ENCODE measurements around the gene N4BP3.

The N4BP3 gene

DNA sequence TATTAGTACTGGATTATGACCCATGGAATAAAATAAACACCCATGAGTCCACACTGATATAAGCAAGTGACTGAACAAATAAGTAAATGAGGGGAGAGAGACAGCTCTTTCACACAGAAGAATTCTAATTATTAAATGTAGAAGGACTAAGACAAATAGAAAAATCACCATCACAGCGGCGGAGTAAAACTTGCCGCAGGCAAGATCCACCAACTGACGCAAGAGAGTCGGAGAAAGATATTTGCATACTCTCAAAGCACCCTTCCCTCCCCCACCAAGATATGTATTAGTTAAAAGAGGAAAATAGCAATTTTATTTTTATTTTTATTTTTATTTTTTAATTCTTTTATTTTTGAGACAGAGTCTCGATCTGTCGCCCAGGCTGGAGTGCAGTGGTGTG, 14.6 kb upstream of the N4BP3 start:
- DNase-seq (ENCODE audit: low read depth in 2 of 2): no peak

DNA sequence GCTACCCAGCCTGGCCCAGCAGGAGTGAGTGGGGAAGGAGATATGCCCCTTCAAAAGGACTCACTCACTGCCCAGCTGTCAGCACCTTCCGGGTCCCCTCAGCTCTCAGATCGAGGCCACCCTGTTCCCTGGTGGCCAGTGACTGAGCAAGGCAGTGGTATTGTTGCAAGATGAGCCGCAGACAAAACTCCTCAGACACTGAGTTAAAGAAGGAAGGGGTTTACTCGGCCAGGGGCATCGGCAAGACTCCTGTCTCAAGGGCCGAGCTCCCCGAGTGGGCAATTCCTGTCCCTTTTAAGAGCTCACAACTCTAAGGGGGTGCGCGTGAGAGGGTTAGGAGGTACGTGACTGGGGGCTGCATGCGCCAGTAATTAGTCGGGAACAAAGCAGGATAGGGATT, 9.7 kb upstream of the N4BP3 start:
- DNase-seq (ENCODE audit: low read depth in 2 of 2): no peak

DNA sequence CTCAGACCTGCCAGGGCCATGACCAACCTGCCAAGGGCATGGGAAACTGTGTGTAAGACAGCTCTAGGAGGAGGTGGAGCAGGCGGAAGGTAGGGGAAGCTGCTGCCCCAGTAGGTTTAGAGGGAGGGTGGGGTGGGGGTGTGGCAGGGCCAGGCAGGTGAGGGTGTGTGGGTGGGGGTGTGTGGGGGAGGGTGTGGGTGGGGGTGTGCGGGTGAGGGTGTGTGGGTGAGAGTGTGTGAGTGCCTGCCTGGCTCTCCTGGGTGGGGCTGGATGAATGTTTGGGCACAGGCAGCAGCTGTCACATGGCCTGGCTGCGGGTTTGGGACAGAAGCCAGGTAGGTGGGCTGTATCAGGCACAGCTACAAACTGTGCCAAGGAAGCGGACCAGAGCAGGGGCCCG, 8.8 kb upstream of the N4BP3 start:
- DNase-seq (ENCODE audit: low read depth in 2 of 2): no peak

DNA sequence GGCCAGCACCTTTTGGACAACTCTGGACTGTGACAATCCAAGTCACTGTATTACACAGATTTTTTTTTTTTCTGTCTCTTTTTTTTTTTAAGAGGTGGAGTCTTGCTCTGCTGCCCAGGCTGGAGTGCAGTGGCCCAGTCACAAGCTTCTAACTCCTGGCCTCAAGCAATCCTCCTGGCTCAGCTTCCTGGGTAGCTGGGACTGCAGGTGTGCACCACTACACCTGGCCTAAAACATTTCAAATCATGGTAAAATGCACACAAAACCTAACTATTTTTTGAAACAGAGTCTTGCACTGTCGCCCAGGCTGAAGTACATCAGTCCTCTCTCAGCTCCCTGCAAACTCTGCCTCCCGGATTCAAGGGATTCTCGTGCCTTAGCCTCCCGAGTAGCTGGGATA, 7.2 kb upstream of the N4BP3 start:
- no peak for DNase-seq (ENCODE audit: low read depth in 2 of 2)

DNA sequence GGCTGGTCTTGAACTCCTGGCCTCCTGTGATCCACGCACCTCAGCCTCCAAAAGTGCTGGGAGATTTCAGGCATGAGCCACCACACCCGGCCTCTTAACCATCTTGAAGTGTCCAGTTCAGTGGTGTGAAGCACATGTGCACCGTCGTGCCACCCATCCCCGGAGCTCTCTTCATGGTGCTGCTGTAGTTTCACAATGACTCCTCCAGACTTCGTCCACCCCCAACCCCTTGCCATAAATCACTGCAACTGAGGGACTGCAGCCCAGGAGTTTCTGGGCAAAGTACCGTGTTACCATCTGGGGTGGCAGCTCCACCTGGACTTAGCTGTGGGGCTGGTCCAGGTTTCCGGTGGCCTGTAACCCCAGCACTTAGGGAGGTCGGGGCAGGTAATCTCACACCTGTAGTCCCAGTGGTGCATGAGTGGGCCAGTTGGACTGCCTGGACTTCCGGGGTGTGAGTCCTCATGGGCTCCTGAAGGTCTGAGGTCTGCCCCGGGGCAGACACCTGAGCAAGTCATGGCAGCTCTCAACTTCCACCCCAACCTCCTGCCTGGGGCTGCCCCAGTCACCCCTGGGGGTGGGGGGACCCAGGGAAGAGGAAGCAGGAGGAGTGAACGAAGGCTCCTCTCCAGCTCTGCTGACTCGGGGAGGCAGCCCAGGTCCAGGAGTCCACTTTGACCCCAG, 6.6 kb upstream of the N4BP3 start:
- no peak for DNase-seq (ENCODE audit: low read depth in 2 of 2)

DNA sequence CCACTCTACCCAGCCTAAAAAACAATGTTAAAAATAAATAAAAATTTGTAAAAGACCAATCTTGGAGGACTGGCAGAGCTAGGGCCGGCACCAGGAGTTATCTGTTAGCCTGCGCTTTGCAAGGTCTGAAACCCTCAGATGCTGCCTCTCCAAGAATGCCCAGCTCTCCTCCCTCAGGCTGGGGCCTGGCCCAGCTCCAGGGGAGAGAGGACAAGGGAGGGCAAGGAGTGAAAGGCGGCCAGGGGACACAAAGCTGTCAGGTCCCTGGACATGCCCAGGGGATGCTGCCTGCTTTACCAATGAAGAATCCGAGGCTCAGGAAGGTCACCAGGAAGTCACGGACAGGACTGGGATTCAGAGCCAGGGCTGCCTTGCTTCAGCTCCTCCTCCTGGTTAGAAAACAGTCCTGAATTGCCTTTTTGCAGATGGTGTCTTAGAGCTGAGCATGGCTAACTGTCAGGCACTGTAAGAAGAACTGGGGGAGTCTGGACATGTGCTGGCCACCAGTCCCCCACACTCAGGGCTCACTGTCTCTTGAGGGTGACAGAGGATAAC, 5.5 kb upstream of the N4BP3 start:
- no peak for DNase-seq (ENCODE audit: low read depth in 2 of 2)

DNA sequence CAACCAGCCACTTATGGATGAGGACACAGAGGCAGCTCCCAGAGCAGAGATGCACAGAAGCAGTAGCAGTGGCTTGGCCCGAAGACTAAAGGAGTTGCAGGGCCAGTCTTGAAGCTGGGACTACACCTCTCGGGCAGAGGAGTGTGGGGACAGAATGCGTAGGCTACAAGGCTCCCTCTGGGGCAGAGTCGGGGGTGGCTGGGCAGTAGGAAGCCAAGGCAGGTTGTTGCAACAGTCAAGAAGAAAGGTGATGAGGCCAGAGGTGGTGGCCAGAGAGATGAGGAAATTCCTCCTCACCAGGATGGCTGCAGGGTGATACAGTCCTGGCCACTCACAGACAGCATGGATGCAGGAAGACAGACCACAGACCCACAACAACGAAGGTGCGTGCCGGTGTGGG, 4.9 kb upstream of the N4BP3 start:
- DNase-seq (ENCODE audit: low read depth in 2 of 2): no peak

DNA sequence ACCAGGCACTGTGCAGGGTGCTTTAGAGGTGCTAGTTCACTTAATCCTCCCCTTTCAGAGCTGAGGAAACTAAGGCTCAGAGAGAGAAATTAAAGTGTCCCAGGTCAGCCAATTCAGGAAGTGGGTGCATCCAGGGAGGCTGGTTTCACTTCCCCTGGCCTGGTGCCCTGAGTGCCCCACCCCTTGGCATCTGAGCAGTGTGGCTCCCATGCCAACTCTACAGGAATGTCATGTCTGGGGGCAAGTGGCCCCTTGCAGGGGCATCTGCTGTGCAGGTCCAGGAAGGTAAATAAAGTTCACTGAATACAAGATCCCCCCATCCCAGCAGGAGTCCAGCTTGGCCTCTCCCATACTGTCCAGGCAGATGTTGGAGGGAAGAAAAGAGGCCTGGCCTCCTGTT, 4.4 kb upstream of the N4BP3 start:
- DNase-seq (ENCODE audit: low read depth in 2 of 2): no peak

DNA sequence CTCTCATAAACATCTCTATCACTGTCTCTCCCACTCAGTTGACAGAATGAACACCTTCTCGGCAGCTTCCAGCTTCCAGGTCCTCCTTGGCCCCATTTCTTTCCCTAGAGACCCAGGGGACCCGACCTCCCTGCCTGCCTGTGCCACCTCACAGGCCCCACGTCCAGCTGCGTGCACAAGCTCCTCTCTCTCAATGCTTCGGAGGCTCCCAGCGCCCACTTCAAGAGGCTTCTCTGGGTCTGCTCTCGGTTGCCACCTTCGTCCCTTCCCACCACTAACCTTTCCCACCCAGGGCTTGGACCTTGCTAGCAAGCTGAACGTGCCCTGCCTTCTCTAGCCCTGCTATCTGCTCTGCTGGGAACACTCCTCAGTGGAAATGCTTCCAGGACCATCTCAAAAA, 2.8 kb upstream of the N4BP3 start:
- no peak for DNase-seq (ENCODE audit: low read depth in 2 of 2)

DNA sequence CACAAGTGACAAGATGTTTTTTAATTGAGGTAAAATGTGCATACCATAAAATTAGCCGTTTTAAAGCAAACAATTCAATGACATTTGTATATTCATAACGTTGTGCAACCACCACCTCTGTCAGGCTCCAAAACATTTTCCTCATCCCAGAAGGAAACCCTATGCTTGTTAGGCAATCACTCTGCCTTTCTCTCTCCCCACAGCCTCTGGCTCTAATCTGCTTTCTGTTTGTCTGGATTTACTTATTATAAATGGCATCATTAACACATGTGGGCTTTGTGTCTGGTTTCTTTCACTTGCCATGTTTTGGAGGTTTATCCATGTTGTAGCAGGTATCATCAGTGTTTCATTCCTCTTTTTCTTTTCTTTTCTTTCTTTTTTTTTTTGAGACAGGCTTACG, 1.4 kb upstream of the N4BP3 start:
- DNase-seq (ENCODE audit: low read depth in 2 of 2): no peak

DNA sequence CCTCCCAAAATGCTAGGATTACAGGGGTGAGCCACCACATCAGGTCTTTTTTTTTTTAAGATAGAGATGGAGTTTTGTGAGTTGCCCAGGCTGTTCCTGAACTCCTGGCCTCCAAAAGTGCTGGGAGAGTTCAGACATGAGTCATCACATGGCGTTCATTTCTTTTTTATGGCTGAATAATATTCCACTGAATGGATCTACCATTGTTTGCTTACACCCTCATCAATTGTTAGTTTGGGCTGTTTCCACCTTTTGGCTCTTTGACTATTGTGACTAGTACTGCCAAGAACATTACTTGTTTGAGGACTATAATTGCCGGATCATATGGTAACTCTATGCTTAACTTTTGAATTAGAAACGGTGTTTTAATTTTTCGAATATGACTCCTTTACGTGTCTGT, 787 bp upstream of the N4BP3 start:
- DNase-seq (ENCODE audit: low read depth in 2 of 2): no peak

DNA sequence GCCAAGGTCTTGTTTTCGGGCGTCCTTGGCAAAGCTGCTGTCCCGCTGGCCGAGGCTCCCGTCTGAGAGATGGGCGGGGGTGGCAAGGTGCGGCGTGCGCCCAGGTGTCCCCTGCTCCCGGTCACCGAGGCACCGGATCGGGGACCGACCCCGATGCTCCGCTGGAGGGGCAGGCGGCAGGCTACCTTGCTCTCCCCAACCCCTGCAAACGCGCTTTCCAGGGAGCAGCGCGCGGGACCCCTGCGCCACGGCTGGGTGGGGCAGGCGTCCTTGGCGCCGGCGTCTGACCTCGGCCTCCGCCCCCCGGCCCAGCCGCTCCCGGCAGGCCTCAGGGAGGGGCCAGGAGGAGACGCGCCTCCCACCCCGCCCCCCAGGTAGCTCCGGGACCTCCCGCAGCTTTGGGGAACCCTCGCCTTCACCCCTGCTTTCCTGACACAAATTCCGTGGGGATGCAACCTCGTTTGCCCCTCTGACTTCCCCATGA, 551 bp downstream of the N4BP3 start:
- DNase-seq (ENCODE audit: low read depth in 2 of 2): no peak

DNA sequence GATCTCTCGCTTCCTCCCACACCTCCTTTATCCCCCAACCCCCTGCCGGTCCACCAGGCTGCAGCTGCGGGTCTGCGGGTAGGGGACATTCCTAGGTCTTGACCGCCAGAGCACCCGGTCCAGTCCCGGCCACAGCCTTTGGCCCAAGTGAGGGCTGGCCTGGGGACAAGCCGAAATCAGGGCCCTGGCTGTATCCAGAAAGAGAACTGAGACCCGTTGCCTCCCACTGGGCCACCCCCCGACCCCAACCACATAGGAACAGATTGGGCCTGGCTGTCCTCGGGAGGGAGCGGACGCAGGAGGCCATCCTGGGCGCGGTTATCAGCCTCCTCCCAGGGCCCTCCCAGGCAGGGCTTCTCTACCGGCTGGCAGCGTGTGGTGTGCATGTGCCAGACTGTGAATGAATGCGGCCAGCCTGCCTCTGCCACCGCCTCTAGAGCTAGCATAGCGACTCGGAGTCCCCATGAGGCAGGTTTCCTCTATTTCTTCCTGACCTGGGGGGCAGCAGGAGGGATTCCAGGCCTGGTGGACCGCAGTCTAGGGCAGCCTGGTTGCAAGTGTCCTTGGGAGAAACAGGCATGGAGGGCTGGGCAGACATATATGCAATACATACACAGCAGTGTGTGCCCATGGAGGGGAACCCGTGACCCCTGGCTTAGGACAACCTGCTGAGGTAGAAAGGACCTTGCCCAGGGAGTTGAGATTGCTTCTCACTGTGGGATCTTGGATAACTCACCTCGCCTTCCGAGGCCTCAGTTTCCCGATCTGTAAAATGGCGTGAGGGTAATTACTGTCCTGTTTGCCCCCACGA, 1.2 kb downstream of the N4BP3 start:
- no peak for DNase-seq (ENCODE audit: low read depth in 2 of 2)

DNA sequence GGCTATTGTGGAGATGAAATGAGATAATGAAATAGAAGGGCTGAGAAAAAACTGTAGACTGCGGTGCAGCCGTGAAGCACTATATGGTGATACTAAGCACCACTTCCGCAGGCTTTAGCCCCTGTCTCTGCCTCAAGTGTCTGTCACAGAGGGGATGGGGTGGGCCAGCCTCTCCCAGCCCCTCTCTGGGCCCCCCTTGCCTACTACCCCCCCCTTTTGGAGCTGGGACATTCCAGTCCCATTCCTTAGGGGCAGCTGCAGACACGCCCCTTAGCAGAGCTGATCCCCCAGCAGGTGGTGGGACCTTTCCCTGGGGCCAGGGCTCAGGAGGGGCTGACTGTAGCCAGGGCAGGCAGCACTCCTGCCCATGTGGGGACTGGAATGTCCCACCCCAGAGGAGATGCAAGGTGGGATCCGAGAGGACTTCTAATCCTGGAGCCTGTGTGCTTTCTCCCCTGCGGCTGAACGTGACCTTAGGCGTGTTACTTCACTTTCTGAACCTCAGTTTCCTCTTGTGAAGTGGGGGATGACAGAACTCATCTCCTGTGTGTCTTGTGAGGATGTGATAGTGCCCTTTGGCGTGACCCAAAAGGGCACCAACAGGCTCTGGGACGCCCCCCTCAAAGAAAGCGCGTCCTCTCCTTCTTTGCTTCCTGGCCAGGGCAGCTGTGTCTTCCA, 1.9 kb downstream of the N4BP3 start:
- no peak for DNase-seq (ENCODE audit: low read depth in 2 of 2)

DNA sequence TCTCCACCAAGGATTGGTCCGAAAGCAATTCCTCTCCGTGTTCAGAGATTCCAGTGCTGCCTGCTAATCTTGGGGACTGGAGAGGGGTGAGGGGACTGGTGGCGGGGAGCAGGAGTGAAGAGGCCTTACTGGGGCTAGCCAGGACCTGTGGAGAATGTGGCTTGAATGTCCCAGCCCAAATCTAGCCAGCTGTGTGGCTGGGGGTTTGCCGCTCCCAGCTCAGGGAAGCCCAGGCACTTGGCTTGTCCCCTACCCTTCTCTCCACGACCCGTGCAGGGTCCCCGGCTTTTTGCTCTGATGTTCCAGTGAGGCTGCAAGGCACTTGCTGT, 2.4 kb downstream of the N4BP3 start:
- DNase-seq (ENCODE audit: low read depth in 2 of 2): no peak

DNA sequence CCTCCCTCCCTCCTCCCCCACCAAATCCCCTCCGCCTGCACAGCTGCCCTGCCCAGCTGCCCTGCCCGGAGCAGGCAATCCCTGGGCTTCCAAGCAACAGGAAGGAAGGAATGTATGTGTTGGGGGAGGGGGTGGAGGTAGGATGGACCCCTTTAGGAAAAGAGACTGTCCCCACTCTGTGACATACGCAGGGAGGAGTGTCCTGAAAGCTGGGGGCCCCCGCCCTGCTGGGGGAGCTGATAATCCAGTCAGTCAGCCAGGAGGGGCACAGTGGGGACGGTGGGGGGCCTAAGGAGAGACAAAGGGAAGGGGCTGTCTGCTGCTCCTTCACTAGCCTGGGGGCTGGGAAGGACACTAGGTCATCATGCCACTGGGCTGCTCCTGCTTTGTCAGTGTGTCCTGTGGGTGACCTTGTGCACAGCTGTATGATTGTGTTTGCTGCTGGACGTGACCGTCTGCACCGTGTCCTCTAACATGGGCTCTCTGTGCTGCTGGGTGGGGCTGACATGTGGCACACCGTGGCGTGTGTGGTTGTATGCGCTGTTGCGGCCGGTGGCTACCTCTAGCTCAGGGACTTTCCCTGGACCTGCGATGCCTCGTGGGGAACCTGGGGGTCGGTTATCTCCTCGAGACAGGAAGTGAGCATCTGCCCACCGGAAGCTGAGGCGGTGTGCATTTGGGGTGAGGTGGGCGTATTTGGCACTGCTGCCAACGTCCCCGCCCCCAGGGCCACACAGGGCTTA, 3.0 kb downstream of the N4BP3 start:
- peak; percentile 66 to 72 for DNase-seq (ENCODE audit: low read depth in 2 of 2)

DNA sequence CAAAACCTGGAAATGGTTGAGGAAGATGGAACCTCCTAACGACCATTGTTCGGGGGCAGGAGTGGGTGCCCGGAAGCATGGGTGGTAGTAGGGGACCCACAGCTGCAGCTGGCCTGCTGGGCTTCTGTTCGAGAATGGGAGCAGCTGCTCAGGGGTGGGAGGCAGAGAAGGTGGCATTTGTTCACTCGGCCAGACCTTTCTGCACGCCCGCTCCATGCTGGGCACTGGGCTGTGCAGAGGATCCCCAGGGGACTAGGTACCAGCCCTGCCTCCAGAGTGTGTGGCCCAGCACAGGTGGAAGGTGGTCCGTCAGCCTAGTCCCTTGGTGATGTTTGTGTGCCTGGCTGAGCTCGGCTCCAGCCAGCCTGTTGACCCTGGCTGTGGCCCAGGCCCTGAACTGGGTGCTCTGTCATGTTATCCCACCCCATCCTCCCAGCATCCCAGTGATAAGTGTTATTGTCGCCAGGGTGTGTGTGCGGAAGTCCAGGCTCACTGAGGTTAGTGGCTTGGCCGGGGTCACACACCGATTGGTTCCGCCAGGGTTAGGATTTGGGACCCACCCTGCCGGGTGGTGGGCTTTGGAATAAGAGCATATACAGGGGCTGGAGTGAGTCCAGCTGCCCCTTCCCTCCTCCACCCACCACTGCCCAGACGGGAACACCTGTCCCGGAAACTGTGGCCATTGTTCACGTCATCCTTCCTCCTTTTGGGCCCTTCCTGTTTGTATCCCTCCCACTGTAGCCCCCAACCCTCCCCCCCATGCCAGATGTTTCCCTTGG, 4.8 kb downstream of the N4BP3 start:
- DNase-seq (ENCODE audit: low read depth in 2 of 2): no peak

DNA sequence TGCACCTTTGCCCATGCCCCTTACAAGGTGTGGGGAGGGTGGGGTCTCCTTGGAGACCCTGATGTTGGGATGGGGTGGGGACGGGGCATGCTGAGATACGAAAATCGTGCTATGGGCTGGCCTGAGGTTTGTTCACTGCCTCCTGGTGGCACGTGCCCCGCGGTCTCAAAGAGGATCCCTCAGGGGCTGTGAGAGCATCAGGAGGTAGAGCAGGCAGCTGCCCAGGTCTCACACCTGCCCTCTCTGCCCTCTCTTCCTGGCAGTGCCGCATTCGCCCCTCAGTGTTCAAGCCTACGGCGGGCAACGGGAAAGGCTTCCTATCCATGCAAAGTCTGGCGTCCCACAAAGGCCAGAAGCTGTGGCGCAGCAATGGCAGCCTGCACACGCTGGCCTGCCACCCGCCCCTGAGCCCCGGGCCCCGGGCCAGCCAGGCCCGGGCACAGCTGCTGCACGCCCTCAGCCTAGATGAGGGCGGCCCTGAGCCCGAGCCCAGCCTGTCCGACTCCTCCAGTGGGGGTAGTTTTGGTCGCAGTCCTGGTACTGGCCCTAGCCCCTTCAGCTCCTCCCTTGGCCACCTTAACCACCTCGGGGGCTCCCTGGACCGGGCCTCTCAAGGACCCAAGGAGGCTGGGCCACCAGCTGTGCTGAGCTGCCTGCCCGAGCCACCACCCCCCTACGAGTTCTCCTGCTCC, 6.7 kb downstream of the N4BP3 start:
- no peak for DNase-seq (ENCODE audit: low read depth in 2 of 2)

DNA sequence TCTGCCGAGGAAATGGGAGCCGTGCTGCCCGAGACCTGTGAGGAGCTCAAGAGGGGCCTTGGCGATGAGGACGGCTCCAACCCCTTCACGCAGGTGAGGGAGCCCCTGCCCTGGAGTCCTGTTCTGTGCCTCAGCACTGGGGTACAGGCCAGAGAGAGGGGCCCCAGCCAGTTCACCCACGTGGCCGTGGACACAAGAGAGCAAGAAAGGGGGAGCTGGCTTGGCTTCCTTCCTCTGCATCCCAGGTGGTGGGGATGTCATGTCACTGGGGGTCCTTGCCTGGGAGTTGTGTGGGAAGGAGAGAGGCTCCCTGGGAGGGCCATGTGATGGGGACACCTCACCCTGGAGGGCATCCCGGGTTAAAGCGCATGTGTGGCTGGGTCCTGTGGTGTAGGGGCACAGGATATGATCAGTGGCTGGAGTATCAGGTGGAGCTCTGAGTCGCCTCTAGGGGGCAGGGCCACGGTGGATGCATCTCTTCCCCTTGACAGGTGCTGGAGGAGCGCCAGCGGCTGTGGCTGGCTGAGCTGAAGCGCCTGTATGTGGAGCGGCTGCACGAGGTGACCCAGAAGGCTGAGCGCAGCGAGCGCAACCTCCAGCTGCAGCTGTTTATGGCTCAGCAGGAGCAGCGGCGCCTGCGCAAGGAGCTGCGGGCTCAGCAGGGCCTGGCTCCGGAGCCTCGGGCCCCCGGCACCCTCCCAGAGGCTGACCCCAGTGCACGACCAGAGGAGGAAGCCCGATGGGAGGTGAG, 7.5 kb downstream of the N4BP3 start:
- DNase-seq (ENCODE audit: low read depth in 2 of 2): peak; percentile 68 to 75
